GM12872 (cell line): ENCODE data around the gene PLXNB1.

Experiments
- TF ChIP-seq, protein P1 (sequence below): IDR thresholded peaks from 3 replicates; pipeline ENCODE4 v1.5.1; 2011; ENCODE audit warnings: low read depth, mild to moderate bottlenecking, low read length, moderate library complexity; ENCODE audit not compliant: insufficient read depth

The PLXNB1 gene

DNA sequence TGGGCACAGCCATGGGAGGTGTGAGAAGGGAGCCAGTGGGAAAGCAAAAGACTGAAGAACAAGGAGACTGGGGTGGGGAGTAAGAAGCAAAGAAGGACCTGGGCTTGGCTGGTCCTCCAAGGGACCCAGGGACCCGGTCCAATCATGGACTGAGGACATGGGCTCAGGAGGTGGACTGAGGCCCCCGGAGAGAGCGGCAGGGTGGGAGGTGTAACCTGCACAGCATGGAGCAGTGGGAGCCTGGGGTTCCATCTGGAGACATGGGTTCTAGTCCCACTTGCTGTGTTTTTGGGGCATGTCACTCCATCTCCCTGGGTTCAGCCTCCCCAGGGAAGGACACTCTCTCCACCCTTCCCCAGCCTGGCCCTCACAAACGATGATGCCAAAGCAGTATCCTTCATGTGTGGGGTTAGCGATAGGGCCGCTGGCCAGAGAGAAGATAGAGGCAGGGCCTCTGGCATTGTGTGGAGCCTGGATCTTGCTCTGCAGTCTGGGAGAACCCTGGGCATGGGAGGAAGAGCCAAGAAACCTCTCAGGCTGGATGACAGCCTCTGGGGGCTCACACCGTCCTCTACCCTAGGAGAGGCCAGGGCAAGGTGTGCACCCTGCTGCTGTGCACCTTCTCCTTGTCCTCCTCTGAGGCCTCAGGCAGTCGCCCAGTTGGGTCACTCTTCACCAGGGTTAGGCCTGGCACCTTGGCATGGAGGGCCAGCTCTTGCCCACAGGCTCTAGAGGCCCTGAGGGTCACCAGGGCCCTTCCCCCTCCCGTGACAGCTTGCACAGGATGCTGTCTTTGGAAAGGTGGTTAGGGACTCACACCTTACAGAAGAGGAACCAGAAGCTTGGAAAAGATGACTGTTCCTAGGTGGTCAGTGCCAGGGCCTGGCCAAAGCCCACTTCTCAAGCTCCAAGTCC lies 31.9 kb downstream of the PLXNB1 start:
- TF ChIP-seq, protein P1, sequence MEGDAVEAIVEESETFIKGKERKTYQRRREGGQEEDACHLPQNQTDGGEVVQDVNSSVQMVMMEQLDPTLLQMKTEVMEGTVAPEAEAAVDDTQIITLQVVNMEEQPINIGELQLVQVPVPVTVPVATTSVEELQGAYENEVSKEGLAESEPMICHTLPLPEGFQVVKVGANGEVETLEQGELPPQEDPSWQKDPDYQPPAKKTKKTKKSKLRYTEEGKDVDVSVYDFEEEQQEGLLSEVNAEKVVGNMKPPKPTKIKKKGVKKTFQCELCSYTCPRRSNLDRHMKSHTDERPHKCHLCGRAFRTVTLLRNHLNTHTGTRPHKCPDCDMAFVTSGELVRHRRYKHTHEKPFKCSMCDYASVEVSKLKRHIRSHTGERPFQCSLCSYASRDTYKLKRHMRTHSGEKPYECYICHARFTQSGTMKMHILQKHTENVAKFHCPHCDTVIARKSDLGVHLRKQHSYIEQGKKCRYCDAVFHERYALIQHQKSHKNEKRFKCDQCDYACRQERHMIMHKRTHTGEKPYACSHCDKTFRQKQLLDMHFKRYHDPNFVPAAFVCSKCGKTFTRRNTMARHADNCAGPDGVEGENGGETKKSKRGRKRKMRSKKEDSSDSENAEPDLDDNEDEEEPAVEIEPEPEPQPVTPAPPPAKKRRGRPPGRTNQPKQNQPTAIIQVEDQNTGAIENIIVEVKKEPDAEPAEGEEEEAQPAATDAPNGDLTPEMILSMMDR: no peak

DNA sequence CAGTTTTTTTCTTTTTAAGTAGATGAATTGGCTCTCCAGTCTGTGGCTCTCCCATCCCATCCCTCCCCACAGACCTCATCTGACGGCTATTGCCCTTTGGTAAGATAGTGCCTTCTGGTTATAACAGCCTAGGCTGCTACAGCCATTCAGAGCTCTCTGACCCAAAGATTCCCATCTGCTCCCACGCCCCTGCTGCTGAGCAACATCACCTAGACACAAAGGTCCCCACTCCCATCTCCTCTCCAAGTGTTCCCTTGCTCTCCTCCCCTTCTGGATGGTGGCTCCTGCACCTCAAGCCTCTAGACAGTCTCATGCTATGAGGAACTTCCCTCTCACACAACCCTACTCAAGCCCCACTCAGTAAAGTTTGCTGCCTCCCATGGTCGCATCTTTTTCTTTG lies 34.2 kb downstream of the PLXNB1 start:
- TF ChIP-seq, protein P1: no peak

DNA sequence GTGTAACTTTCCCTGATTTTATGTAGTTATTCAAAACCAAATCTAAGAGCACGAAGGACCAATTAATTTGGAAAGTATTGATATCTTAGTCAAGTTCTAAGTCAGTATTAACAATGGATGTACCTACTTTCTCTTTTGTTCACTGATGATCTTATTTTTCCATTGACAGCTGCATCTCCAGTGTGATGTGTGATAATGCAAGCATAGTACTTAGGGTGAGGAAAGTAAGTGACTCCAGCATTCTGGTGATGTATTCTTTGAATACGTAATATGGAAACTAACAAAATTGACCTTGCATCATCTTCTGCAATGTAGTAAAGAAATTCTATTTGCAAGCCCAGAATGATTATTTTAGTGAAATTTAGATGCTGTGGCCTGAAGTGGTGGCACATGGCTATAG lies 35.5 kb downstream of the PLXNB1 start:
- TF ChIP-seq, protein P1: no peak

DNA sequence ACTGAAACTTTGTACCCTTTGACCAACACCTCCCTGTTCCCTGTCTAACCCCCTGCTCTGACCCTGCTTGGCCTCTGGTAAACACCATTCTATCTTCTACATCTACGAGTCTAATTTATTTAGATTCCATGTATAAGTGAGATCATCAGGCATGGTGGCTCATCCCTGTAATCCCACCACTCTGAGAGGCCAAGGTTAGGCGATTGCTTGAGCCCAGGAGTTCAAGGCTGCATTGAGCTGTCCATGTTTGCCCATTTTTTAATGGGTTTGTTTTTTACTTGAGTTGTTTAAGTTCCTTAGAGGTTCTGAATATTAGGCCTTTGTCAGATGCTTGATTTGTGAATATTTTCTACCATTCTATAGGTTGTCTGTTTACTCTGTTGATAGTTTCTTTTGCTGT lies 40.9 kb downstream of the PLXNB1 start:
- TF ChIP-seq, protein P1: no peak

DNA sequence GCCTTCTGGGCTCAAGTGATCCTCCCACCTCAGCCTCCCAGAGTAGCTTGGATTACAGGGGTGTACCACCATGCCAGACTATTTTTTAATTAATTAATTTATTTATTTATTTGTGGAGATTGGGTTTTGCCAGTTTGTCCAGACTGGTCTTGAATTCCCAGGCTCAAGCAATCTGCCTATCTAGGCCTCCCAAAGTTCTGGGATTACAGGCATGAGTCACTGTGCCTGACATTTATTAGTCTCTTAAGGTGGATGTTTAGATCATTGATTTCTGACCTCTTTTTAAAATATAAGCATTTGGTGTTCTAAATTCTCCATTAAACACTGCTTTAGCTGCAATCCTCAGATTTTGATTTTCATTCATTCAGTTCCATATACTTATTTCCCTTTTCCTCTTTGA lies 42.3 kb downstream of the PLXNB1 start:
- TF ChIP-seq, protein P1: no peak

DNA sequence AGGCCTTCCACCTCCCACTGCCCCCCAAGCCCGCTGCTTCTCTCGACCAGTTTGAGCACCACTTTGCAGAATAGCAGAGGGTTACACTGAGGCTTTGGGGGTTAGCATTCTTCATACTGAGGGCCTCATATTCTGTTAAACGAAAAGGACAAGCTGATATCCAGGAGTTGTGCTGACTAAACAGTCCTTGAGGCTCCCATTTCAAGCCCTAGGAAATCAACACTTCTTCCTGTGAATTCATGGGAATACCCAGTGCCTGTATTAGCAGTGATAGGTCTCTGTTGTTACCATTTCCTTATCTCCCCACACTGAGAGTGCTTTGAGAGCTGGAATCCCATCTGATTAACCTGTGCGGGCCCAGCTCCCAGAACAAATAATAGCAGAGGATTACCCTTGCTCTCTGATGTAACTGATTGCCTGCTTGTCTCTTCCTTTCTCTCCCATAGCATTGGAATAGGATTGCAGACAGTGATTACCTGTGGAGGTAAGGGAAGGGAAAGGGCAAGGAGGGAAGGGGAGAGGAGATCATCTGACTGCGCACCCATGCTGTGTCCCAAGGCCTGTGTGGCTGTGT lies 56.9 kb downstream of the PLXNB1 start:
- TF ChIP-seq, protein P1: no peak

DNA sequence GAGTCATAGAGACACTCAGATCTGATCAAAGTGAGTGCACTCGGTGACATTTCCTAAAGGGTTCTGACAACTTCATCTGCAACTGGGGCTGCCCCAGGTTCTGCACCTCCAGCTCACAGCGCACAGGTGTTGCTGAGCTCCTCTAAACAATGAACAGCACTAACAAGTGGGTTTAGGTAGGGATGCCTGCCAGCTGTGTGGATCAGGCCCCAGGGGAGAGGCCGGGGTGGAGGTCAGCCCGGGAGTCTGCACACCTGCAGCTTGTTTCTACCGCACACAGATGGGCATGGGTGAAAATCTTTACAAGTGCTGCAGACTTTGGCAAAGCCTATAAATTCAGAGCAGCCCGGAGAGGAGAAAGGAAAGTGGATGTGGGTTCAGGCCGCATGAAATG lies 57.5 kb downstream of the PLXNB1 start:
- TF ChIP-seq, protein P1: no peak
